ENCODE measurements around the gene LSM11. TPM values are rescaled to one million over a fixed set of nuclear protein-coding genes. Genes with fewer than 3 reads are reported as not detected.

LSM11 gene
- polyA plus RNA-seq, 3 donors = 7.4 to 8.5 (median 7.7) TPM

GRCh38 chr5:157764531-157764930, 21.0 kb downstream of the LSM11 start:
- no peak for DNase-seq

DNA sequence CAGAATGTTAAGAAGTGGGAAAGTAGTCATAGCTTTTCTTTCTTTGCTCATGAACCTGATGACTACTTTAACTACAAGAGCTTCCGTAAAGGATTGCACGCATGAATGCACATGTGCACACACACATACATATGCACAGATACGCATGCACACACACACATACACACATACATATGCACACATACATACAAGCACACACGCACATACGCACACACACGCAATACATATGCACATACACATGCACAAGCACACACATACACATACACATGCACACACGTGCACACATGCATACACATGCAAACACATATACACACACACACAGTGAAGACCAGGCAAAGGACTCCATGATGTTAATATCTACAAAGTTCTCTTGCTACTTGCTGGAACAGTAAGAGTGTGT, 22.9 kb downstream of the LSM11 start:
- DNase-seq = no peak

DNA sequence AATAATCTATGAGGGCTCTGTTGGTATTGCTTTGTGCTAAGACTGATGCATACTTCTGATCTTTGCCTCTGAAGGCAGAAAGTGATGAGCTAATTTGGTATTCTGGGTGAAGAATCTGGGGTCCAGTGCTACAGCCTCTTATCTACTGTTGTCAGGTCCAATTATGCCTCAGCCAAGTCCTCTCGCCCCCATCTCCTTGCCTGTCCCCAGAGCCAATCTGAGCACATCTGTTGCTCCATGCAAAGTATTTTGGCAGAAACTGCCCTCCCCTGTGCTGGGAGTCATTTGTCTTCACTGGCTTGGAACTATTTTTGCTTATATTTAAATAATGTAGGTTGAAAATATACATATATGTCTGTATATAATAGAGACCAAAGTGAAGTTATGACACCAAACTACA, 23.4 kb downstream of the LSM11 start:
- no peak for DNase-seq

DNA sequence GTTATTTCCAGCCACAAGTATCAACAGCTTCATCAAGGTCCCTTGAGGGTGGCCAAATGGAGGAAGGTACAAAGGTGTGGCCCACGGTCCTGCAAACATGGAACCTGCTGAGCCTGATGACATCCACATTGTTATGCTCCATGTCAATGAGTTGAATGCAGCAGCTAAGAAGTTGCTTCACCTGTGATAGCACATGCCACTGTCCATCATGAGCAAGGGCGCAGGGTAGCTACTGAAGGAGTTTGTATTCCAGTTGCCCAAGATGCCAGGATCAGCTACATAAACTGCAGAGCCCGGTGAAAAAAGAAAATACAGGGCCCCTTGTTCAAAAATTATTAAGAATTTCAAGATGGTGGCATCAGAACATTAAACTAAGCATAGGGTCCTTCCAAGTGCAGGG, 24.2 kb downstream of the LSM11 start:
- no peak for DNase-seq

DNA sequence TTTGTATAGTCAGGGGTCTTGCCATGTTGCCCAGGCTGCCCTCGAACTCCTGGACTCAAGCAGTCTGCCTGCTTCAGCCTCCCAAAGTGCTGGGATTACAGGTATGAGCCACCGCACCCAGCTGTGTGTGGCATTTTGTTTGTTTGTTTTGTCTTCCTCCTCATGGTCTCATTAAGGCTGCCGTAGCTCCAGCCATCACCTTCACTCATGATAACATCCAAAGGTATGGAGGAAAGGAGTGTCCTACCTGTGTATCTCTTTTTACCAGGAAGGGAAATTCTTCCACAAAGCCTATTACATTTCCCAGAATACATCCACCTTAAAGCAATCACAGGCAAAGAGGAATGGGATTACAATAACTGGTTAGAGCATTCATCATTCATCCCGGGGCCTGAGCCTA, 27.2 kb downstream of the LSM11 start:
- DNase-seq = no peak

GRCh38 chr5:157772127-157772526, 28.6 kb downstream of the LSM11 start:
- no peak for DNase-seq

GRCh38 chr5:157778121-157778805, 34.8 kb downstream of the LSM11 start:
- DNase-seq = peak; percentile 74

DNA sequence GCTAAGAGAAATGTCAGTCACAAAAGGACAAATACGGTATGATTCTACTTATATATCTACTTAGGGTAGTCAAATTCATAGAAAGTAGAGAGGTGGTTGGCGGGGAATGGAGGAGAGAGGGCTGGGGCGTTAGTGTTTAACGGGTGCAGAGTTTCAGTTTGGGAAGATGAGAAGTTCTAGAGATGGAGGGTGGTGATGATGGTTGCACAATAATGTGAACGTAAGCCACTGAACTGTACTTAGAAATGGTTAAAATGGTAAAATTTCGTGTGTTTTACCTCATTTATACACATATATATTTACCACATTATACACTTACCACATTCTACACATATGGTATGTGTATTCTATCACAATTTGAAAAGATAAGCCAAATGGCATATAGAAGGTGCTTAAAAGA, 35.7 kb downstream of the LSM11 start:
- DNase-seq = no peak

DNA sequence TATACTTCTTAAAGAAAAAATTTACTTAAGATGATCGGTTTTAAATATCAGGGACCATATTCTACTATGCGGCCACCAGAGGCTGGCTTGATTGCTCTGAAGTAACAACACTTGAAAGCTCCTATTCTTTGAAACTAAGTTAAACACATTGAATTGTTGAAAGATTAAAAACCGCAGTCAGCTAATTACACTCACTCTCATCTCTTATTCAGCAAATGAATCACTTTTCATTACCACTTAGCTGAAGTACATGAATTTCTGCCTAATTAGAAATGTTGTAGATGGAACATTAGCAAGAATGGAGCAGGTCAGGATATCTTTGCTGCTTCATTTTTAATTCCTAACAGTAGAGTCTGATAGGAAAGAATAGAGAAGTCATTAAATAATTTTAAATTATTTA, 42.3 kb downstream of the LSM11 start:
- DNase-seq = no peak

GRCh38 chr5:157793301-157793700, 49.8 kb downstream of the LSM11 start:
- DNase-seq = no peak

DNA sequence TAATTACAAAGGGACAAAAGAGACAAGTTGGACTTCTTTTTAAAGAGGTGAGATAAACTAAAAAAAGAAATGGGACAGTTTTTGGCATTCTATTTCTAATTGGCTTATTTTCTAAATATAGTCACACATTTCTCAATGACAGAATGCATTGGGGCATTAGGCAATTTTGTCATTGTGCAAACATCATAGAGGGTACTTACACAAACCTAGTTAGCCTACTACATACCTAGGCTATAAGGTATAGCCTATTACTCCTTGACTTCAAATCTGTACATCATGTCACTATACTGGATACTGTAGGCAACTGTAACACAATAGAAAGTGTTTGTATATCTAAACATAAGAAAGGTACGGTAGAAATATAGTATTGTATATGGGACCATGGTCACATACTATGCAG, 56.1 kb downstream of the LSM11 start:
- no peak for DNase-seq

- DNase-seq = no peak
Measured at GRCh38 chr5:157800137-157800536, 56.6 kb downstream of the LSM11 start.

DNA sequence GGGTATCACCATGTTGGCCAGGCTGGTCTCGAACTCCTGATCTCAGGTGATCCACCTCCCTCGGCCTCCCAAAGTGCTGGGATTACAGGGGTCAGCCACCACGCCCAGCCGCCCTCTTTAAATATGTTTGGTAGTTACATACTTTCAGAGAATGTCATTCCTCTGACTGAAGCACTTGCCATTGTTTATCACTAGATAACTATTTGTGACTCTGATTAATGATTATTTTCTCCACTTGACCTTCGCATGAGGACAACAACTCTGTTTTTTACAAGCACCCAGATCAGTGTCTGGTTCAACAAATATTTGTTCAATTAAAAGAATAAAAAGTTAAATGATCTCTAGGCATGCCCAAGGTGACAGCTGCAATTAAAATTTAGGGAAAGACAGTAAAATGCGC, 59.2 kb downstream of the LSM11 start:
- DNase-seq = no peak

- DNase-seq = no peak
Measured at GRCh38 chr5:157808043-157808442, 64.5 kb downstream of the LSM11 start.

Other genes with a start within 250 kb of the LSM11 start
- gene ADAM19, start 167.9 kb upstream of the LSM11 start, polyA plus RNA-seq (ENCODE audit: insufficient read length in 3 of 3) = 10 to 100 TPM in 2 of 3 donors, 1 to 10 TPM in 1; 9.8 to 11.1 (median 11.1) TPM
- gene SOX30, start 91.3 kb upstream of the LSM11 start, polyA plus RNA-seq (ENCODE audit: insufficient read length in 3 of 3) = under 1 TPM; 0.58 to 0.68 (median 0.64) TPM
- not detected for gene C5orf52, start 72.2 kb upstream of the LSM11 start, polyA plus RNA-seq (ENCODE audit: insufficient read length in 3 of 3)
- gene THG1L, start 12.3 kb upstream of the LSM11 start, polyA plus RNA-seq (ENCODE audit: insufficient read length in 3 of 3) = 10 to 100 TPM; 24.4 to 26.7 (median 26.0) TPM
- gene CLINT1, start 115.4 kb downstream of the LSM11 start, polyA plus RNA-seq (ENCODE audit: insufficient read length in 3 of 3) = 100 to 1,000 TPM; 115 to 145 (median 139) TPM